Neural crest cell (in vitro differentiated cells): ENCODE data around the gene CDC42BPB. TPM values are rescaled to one million over a fixed set of nuclear protein-coding genes. Genes with fewer than 3 reads are reported as not detected.

Source experiments
- DNase-seq: peaks from one replicate; pipeline ENCODE4 v3.0.0; 2021; ENCODE audit warnings: low read depth, mixed read lengths, low spot score
- H3K27ac Mint-ChIP-seq: one replicate; pipeline ENCODE4 v1.8.0; 2021; ENCODE audit warnings: mild to moderate bottlenecking, mixed read lengths; ENCODE audit not compliant: unreplicated experiment
- H3K27me3 Mint-ChIP-seq: 2 replicates; pipeline ENCODE4 v1.8.0; 2021; ENCODE audit warnings: low read depth, mild to moderate bottlenecking, mixed read lengths
- H3K36me3 Mint-ChIP-seq: 2 replicates; pipeline ENCODE4 v1.8.0; 2021; ENCODE audit warnings: low read depth, mild to moderate bottlenecking, mixed read lengths
- H3K4me1 Mint-ChIP-seq: 2 replicates; pipeline ENCODE4 v1.8.0; 2021; ENCODE audit warnings: mixed read lengths
- H3K4me3 Mint-ChIP-seq: one replicate; pipeline ENCODE4 v1.8.0; 2021; ENCODE audit warnings: mild to moderate bottlenecking, mixed read lengths
- H3K9me3 Mint-ChIP-seq: 2 replicates; pipeline ENCODE4 v1.8.0; 2021; ENCODE audit warnings: mixed read lengths
- CTCF ChIP-seq: fragments of 200-600 bp; sonication (generic); conservative IDR thresholded peaks from 2 replicates; pipeline ENCODE4 v1.5.0; 2021; ENCODE audit warnings: antibody characterized with exemption, mild to moderate bottlenecking
- total RNA-seq: library from RNA; stranded (reverse); gene quantifications from 2 replicates; pipeline ENCODE4 v1.2.1, GENCODE V29; 2021

The CDC42BPB gene
- total RNA-seq, 1 donor from 2014 or later = 94.8 TPM

GRCh38 chr14:102954081-102954789, 103.1 kb downstream of the CDC42BPB start:
- H3K27ac Mint-ChIP-seq = no peak overlapping the region
- no peak overlapping the region for H3K4me3 Mint-ChIP-seq
- DNase-seq = no peak
- no peak for TF ChIP-seq CTCF
- H3K36me3 Mint-ChIP-seq = peaks cover 8% of the 10 kb centered on the region
- no peaks in the 10 kb centered on the region for H3K4me1 Mint-ChIP-seq
- no peaks in the 10 kb centered on the region for H3K27me3 Mint-ChIP-seq
- no peaks in the 10 kb centered on the region for H3K9me3 Mint-ChIP-seq

GRCh38 chr14:102953100-102953499, 104.2 kb downstream of the CDC42BPB start:
- no peak for TF ChIP-seq CTCF
- H3K4me1 Mint-ChIP-seq = no peaks in the 10 kb centered on the region
- no peaks in the 10 kb centered on the region for H3K27me3 Mint-ChIP-seq
- DNase-seq = no peak
- H3K9me3 Mint-ChIP-seq = no peaks in the 10 kb centered on the region
- H3K27ac Mint-ChIP-seq = no peak overlapping the region
- no peak overlapping the region for H3K4me3 Mint-ChIP-seq
- H3K36me3 Mint-ChIP-seq = peaks cover 8% of the 10 kb centered on the region

GRCh38 chr14:102952276-102952675, 105.1 kb downstream of the CDC42BPB start:
- no peaks in the 10 kb centered on the region for H3K4me1 Mint-ChIP-seq
- DNase-seq = no peak
- no peaks in the 10 kb centered on the region for H3K9me3 Mint-ChIP-seq
- H3K36me3 Mint-ChIP-seq = peaks cover 5% of the 10 kb centered on the region
- no peaks in the 10 kb centered on the region for H3K27me3 Mint-ChIP-seq
- no peak for TF ChIP-seq CTCF
- H3K4me3 Mint-ChIP-seq = no peak overlapping the region
- no peak overlapping the region for H3K27ac Mint-ChIP-seq

GRCh38 chr14:102951799-102952198, 105.5 kb downstream of the CDC42BPB start:
- Mint-ChIP-seq H3K27me3 (no peaks in the 10 kb centered on the region), H3K9me3 (no peaks in the 10 kb centered on the region), H3K4me3 (no peak overlapping the region), H3K27ac (no peak overlapping the region), H3K36me3 (peaks cover 5% of the 10 kb centered on the region), H3K4me1 (no peaks in the 10 kb centered on the region)
- DNase-seq = no peak
- TF ChIP-seq CTCF = no peak

GRCh38 chr14:102951034-102951433, 106.3 kb downstream of the CDC42BPB start:
- DNase-seq = no peak
- TF ChIP-seq CTCF = no peak
- Mint-ChIP-seq H3K4me1 (no peaks in the 10 kb centered on the region), H3K9me3 (no peaks in the 10 kb centered on the region), H3K27me3 (no peaks in the 10 kb centered on the region), H3K27ac (no peak overlapping the region), H3K36me3 (peaks cover 5% of the 10 kb centered on the region), H3K4me3 (no peak overlapping the region)
